NCI-H1436 (cell line): ENCODE results near the gene TMPRSS4.
"Not testable (repeated sequence)": the region's sequence is repeated elsewhere in the genome, so short reads cannot be mapped to it uniquely, and the experiment has no call there.

Experiments used
- DNase-seq: peaks from one replicate; lab custom pipeline; 2025; lab: John Stamatoyannopoulos, UW

The TMPRSS4 gene

GRCh38 chr11:118056806-118057205, 20.1 kb upstream of the TMPRSS4 start:
- no peak for DNase-seq

- DNase-seq, result no peak
Observed at GRCh38 chr11:118057251-118058145, 19.4 kb upstream of the TMPRSS4 start.

- DNase-seq, result no peak
Observed at GRCh38 chr11:118058311-118059245, 18.3 kb upstream of the TMPRSS4 start.

- DNase-seq, result no peak
Observed at GRCh38 chr11:118059246-118059940, 17.5 kb upstream of the TMPRSS4 start.

- DNase-seq, result no peak
Observed at GRCh38 chr11:118060081-118060661, 16.7 kb upstream of the TMPRSS4 start.

- DNase-seq, result no peak
Observed at GRCh38 chr11:118060869-118061268, 16.0 kb upstream of the TMPRSS4 start.

GRCh38 chr11:118061586-118062125, 15.2 kb upstream of the TMPRSS4 start:
- no peak for DNase-seq

GRCh38 chr11:118062181-118062580, 14.7 kb upstream of the TMPRSS4 start:
- DNase-seq, result not testable (repeated sequence)

GRCh38 chr11:118062631-118063030, 14.2 kb upstream of the TMPRSS4 start:
- DNase-seq, result not testable (repeated sequence)

GRCh38 chr11:118064956-118065355, 11.9 kb upstream of the TMPRSS4 start:
- DNase-seq, result no peak

- no peak for DNase-seq
Observed at GRCh38 chr11:118065384-118065783, 11.5 kb upstream of the TMPRSS4 start.

GRCh38 chr11:118067006-118067405, 9.9 kb upstream of the TMPRSS4 start:
- DNase-seq, result no peak

- DNase-seq, result no peak
Observed at GRCh38 chr11:118068206-118068944, 8.5 kb upstream of the TMPRSS4 start.

- no peak for DNase-seq
Observed at GRCh38 chr11:118068945-118069612, 7.8 kb upstream of the TMPRSS4 start.

- DNase-seq, result no peak
Observed at GRCh38 chr11:118071416-118072030, 5.4 kb upstream of the TMPRSS4 start.

GRCh38 chr11:118073554-118073953, 3.3 kb upstream of the TMPRSS4 start:
- DNase-seq, result no peak

GRCh38 chr11:118074091-118074685, 2.7 kb upstream of the TMPRSS4 start:
- no peak for DNase-seq

- DNase-seq, result no peak
Observed at GRCh38 chr11:118074785-118075184, 2.1 kb upstream of the TMPRSS4 start.

- DNase-seq, result no peak
Observed at GRCh38 chr11:118078911-118079411, 2.1 kb downstream of the TMPRSS4 start.
